ENCODE results near the gene PCDHGC3. TPM values are rescaled to one million over a fixed set of nuclear protein-coding genes. Genes with fewer than 3 reads are reported as not detected.
"Not testable (repeated sequence)": the region's sequence is repeated elsewhere in the genome, so short reads cannot be mapped to it uniquely, and the experiment has no call there.

PCDHGC3 gene
- total and polyA plus RNA-seq, 4 donors, result 3.7 to 11.0 (median 6.2) TPM

GRCh38 chr5:141427783-141428426, 47.9 kb upstream of the PCDHGC3 start (continued):
- TF ChIP-seq ZBTB33 (IDR thresholded peaks at IDR 0.05) (no peak), RXRA (IDR thresholded peaks at IDR 0.05) (no peak), RAD21 (IDR thresholded peaks at IDR 0.05) (no peak), ATF3 (IDR thresholded peaks at IDR 0.05) (no peak)

- no peak within 1 kb of the TSS for H3K9ac ChIP-seq (ENCODE audit: low read depth in 1 of 2, low read length in 2 of 2)
- H3K9me3 ChIP-seq (ENCODE audit: control insufficient read depth in 4 of 4, low read length in 3 of 4), result peaks cover 45 to 78% (median 51%) of the 10 kb centered on the region in 4 donors
- peaks cover 0 to 11% (median 2%) of the 10 kb centered on the region in 4 donors for H3K4me1 ChIP-seq (ENCODE audit: control insufficient read depth in 4 of 4, insufficient read depth in 4 of 4, low read length in 3 of 4)
- WGBS, result 14% methylated on average over 33 of the region's 33 CpGs
- no peak for DNase-seq (ENCODE audit: low spot score)
- H3K27ac ChIP-seq (ENCODE audit: low read depth in 1 of 2, low read length in 2 of 2), result no peak within 1 kb of the TSS
- TF ChIP-seq CTCF (IDR thresholded peaks at IDR 0.05; ENCODE audit: low read depth, low read length, missing input control) (peak; percentile 16), EGR1 (IDR thresholded peaks at IDR 0.05; ENCODE audit: low read depth in 2 of 2) (no peak), RAD21 (IDR thresholded peaks at IDR 0.05) (peak; percentile 55 to 76)
- peak within 1 kb of the TSS; percentile 15 to 72 (median 62) for H3K4me3 ChIP-seq (ENCODE audit: low read depth in 1 of 3, low read length in 3 of 3)
- peaks cover 0 to 4% (median 0%) of the 10 kb centered on the region in 4 donors for H3K36me3 ChIP-seq (ENCODE audit: control insufficient read depth in 4 of 4, insufficient read depth in 3 of 4, low read depth in 1 of 4, low read length in 3 of 4)
- H3K27me3 ChIP-seq (ENCODE audit: control insufficient read depth in 4 of 4, insufficient read depth in 4 of 4, low read length in 3 of 4), result no peaks in the 10 kb centered on the region
Measured at GRCh38 chr5:141430332-141431113, 45.2 kb upstream of the PCDHGC3 start, which contains the start of gene PCDHGA12. Gene PCDHGA12, plus strand, starts transcription at chr5:141430507. Its CDS starts 253 bp downstream, at chr5:141430760.

- no peaks in the 10 kb centered on the region for H3K27me3 ChIP-seq (ENCODE audit: control insufficient read depth in 4 of 4, insufficient read depth in 4 of 4, low read length in 3 of 4)
- H3K4me1 ChIP-seq (ENCODE audit: control insufficient read depth in 4 of 4, insufficient read depth in 4 of 4, low read length in 3 of 4), result peaks cover 0 to 11% (median 2%) of the 10 kb centered on the region in 4 donors
- TF ChIP-seq HNF4G (IDR thresholded peaks at IDR 0.05) (no peak), FOXA1 (IDR thresholded peaks at IDR 0.05) (no peak), FOXA2 (IDR thresholded peaks at IDR 0.05) (no peak), GABPA (IDR thresholded peaks at IDR 0.05 in 1 of 2, conservative IDR thresholded peaks at IDR 0.05 in 1 of 2) (no peak), RXRA (IDR thresholded peaks at IDR 0.05) (no peak), TAF1 (conservative IDR thresholded peaks at IDR 0.05) (no peak), SP1 (IDR thresholded peaks at IDR 0.05) (no peak)
- peaks cover 40 to 77% (median 46%) of the 10 kb centered on the region in 4 donors for H3K9me3 ChIP-seq (ENCODE audit: control insufficient read depth in 4 of 4, low read length in 3 of 4)
- H3K4me3 ChIP-seq (ENCODE audit: low read depth in 1 of 3, low read length in 3 of 3), result peak overlapping the region in 2 of 3 donors; percentile 62 to 72
- DNase-seq (ENCODE audit: low spot score), result no peak
- H3K9ac ChIP-seq (ENCODE audit: low read depth in 1 of 2, low read length in 2 of 2), result no peak overlapping the region
- 20% methylated on average over 37 of the region's 37 CpGs for WGBS
- peaks cover 0 to 3% (median 0%) of the 10 kb centered on the region in 4 donors for H3K36me3 ChIP-seq (ENCODE audit: control insufficient read depth in 4 of 4, insufficient read depth in 3 of 4, low read depth in 1 of 4, low read length in 3 of 4)
- H3K27ac ChIP-seq (ENCODE audit: low read depth in 1 of 2, low read length in 2 of 2), result no peak overlapping the region
Measured at GRCh38 chr5:141431286-141431685, 44.5 kb upstream of the PCDHGC3 start.

GRCh38 chr5:141432308-141432707, 43.5 kb upstream of the PCDHGC3 start:
- peak overlapping the region in 2 of 3 donors; percentile 62 to 72 for H3K4me3 ChIP-seq (ENCODE audit: low read depth in 1 of 3, low read length in 3 of 3)
- H3K4me1 ChIP-seq (ENCODE audit: control insufficient read depth in 4 of 4, insufficient read depth in 4 of 4, low read length in 3 of 4), result peaks cover 0 to 11% (median 2%) of the 10 kb centered on the region in 4 donors
- not testable (repeated sequence) for H3K27ac ChIP-seq (ENCODE audit: low read depth in 1 of 2, low read length in 2 of 2); H3K27me3 ChIP-seq (ENCODE audit: control insufficient read depth in 4 of 4, insufficient read depth in 4 of 4, low read length in 3 of 4); H3K36me3 ChIP-seq (ENCODE audit: control insufficient read depth in 4 of 4, insufficient read depth in 3 of 4, low read depth in 1 of 4, low read length in 3 of 4); H3K9ac ChIP-seq (ENCODE audit: low read depth in 1 of 2, low read length in 2 of 2); DNase-seq (ENCODE audit: low spot score)
- 38% methylated on average over 38 of the region's 38 CpGs for WGBS
- H3K9me3 ChIP-seq (ENCODE audit: control insufficient read depth in 4 of 4, low read length in 3 of 4), result peaks cover 30 to 68% (median 37%) of the 10 kb centered on the region in 4 donors

- H3K36me3 ChIP-seq (ENCODE audit: control insufficient read depth in 4 of 4, insufficient read depth in 3 of 4, low read depth in 1 of 4, low read length in 3 of 4); H3K27me3 ChIP-seq (ENCODE audit: control insufficient read depth in 4 of 4, insufficient read depth in 4 of 4, low read length in 3 of 4); DNase-seq (ENCODE audit: low spot score); H3K9ac ChIP-seq (ENCODE audit: low read depth in 1 of 2, low read length in 2 of 2); H3K27ac ChIP-seq (ENCODE audit: low read depth in 1 of 2, low read length in 2 of 2): not testable (repeated sequence)
- 27% methylated on average over 29 of the region's 29 CpGs for WGBS
- Histone ChIP-seq H3K4me1 (ENCODE audit: control insufficient read depth in 4 of 4, insufficient read depth in 4 of 4, low read length in 3 of 4) (peaks cover 0 to 11% (median 2%) of the 10 kb centered on the region in 4 donors), H3K9me3 (ENCODE audit: control insufficient read depth in 4 of 4, low read length in 3 of 4) (peaks cover 26 to 64% (median 33%) of the 10 kb centered on the region in 4 donors), H3K4me3 (ENCODE audit: low read depth in 1 of 3, low read length in 3 of 3) (peak overlapping the region in 1 of 3 donors; percentile 26)
Measured at GRCh38 chr5:141432726-141433125, 43.0 kb upstream of the PCDHGC3 start.

All from liver (tissue), 9 donors.